ENCODE measurements around the gene COL25A1.

The COL25A1 gene

GRCh38 chr4:109164011-109164410 is 138.4 kb downstream of the COL25A1 start:
- in situ Hi-C loops (cut with HindIII; ENCODE audit: low sequenced_read_pairs) = no loop called here
- H3K4me3 ChIP-seq (ENCODE audit: low read depth, low read length) = no peak overlapping the region
- no peak for DNase-seq (ENCODE audit: low read depth, low spot score)
- no peak for TF ChIP-seq CTCF (IDR thresholded peaks at IDR 0.05; ENCODE audit: low read depth, low read length)

- H3K4me3 ChIP-seq (ENCODE audit: low read depth, low read length) = no peak overlapping the region
- no peak for DNase-seq (ENCODE audit: low read depth, low spot score)
- no peak for TF ChIP-seq CTCF (IDR thresholded peaks at IDR 0.05; ENCODE audit: low read depth, low read length)
- in situ Hi-C loops (cut with HindIII; ENCODE audit: low sequenced_read_pairs) = no loop called here
Observed at GRCh38 chr4:109163493-109163892, 139.0 kb downstream of the COL25A1 start.

- H3K4me3 ChIP-seq (ENCODE audit: low read depth, low read length) = no peak overlapping the region
- TF ChIP-seq CTCF (IDR thresholded peaks at IDR 0.05; ENCODE audit: low read depth, low read length) = no peak
- no peak for DNase-seq (ENCODE audit: low read depth, low spot score)
- in situ Hi-C loops (cut with HindIII; ENCODE audit: low sequenced_read_pairs) = no loop called here
Observed at GRCh38 chr4:109162759-109163158, 139.7 kb downstream of the COL25A1 start.

GRCh38 chr4:109160494-109160893 is 142.0 kb downstream of the COL25A1 start:
- DNase-seq (ENCODE audit: low read depth, low spot score) = no peak
- H3K4me3 ChIP-seq (ENCODE audit: low read depth, low read length) = no peak overlapping the region
- in situ Hi-C loops (cut with HindIII; ENCODE audit: low sequenced_read_pairs) = no loop called here
- no peak for TF ChIP-seq CTCF (IDR thresholded peaks at IDR 0.05; ENCODE audit: low read depth, low read length)

- in situ Hi-C loops (cut with HindIII; ENCODE audit: low sequenced_read_pairs) = no loop called here
- TF ChIP-seq CTCF (IDR thresholded peaks at IDR 0.05; ENCODE audit: low read depth, low read length) = no peak
- no peak overlapping the region for H3K4me3 ChIP-seq (ENCODE audit: low read depth, low read length)
- DNase-seq (ENCODE audit: low read depth, low spot score) = no peak
Observed at GRCh38 chr4:109157696-109158095, 144.8 kb downstream of the COL25A1 start.

- no peak for DNase-seq (ENCODE audit: low read depth, low spot score)
- TF ChIP-seq CTCF (IDR thresholded peaks at IDR 0.05; ENCODE audit: low read depth, low read length) = no peak
- H3K4me3 ChIP-seq (ENCODE audit: low read depth, low read length) = no peak overlapping the region
- in situ Hi-C loops (cut with HindIII; ENCODE audit: low sequenced_read_pairs) = no loop called here
Observed at GRCh38 chr4:109157205-109157604, 145.3 kb downstream of the COL25A1 start.

GRCh38 chr4:109156356-109156755 is 146.1 kb downstream of the COL25A1 start:
- no peak for TF ChIP-seq CTCF (IDR thresholded peaks at IDR 0.05; ENCODE audit: low read depth, low read length)
- no peak for DNase-seq (ENCODE audit: low read depth, low spot score)
- no peak overlapping the region for H3K4me3 ChIP-seq (ENCODE audit: low read depth, low read length)
- in situ Hi-C loops (cut with HindIII; ENCODE audit: low sequenced_read_pairs) = no loop called here
